Rectal smooth muscle tissue (tissue), 1 donor: ENCODE data around the gene WNT1.

Experiments used
- H3K27ac ChIP-seq: one replicate; pipeline ENCODE4 v1.7.0; 2013; ENCODE audit warnings: low read depth, low read length, inconsistent platforms
- H3K27me3 ChIP-seq: one replicate; pipeline ENCODE4 v1.7.0; 2013; ENCODE audit warnings: low read length; ENCODE audit not compliant: control insufficient read depth, insufficient read depth
- H3K36me3 ChIP-seq: one replicate; pipeline ENCODE4 v1.7.0; 2013; ENCODE audit warnings: low read length; ENCODE audit not compliant: control insufficient read depth, insufficient read depth
- H3K4me1 ChIP-seq: one replicate; pipeline ENCODE4 v1.7.0; 2013; ENCODE audit warnings: low read length; ENCODE audit not compliant: control insufficient read depth, insufficient read depth
- H3K4me3 ChIP-seq: one replicate; pipeline ENCODE4 v1.7.0; 2013; ENCODE audit warnings: low read length
- H3K9ac ChIP-seq: one replicate; pipeline ENCODE4 v1.7.0; 2013; ENCODE audit warnings: low read length

The WNT1 gene

DNA sequence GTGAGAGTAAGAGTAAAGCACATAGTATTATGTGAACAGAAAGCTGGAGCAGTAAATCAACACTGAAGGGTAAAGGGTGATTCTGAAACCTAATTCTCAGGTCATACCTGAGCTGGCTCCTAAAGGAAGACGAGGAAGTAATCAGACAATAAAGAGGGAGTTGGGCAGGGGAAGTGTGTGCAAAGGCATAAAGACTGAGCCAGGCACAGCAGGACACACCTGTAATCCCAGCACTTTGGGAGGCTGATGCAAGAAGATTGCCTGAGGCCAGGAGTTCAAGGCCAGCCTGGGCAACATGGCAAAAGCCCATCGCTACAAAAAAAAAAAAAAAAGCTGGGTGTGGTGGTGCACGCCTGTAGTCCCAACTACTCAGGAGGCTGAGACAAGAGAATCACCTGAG, 30.4 kb upstream of the WNT1 start:
- H3K4me3 ChIP-seq, result no peak overlapping the region
- H3K27me3 ChIP-seq, result no peaks in the 10 kb centered on the region
- H3K36me3 ChIP-seq, result peaks cover 3% of the 10 kb centered on the region
- no peak overlapping the region for H3K9ac ChIP-seq
- no peak overlapping the region for H3K27ac ChIP-seq
- H3K4me1 ChIP-seq, result no peaks in the 10 kb centered on the region

DNA sequence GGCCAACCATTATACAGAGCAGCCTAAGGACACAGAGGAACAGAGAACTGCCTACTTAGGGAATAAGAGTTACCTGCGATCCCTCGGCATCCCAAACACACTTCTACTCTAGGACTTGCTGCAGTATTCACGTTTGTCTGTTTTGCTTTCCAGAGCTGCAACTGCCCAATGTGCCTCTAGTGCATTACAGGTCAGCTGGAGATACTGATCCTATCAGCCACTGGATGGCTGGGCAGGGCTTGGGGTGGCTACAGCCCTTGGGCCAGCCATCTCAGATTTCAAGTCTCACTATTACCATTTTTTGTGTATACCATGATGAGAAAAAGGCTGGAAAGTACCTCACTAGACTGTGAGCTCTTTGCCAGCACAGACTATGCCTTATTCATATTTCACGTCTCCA, 25.4 kb upstream of the WNT1 start:
- Histone ChIP-seq H3K4me1 (peaks cover 5% of the 10 kb centered on the region), H3K36me3 (peaks cover 4% of the 10 kb centered on the region), H3K27ac (no peak overlapping the region), H3K9ac (no peak overlapping the region), H3K27me3 (no peaks in the 10 kb centered on the region), H3K4me3 (no peak overlapping the region)

GRCh38 chr12:48954061-48954460, 24.1 kb upstream of the WNT1 start:
- Histone ChIP-seq H3K9ac (no peak overlapping the region), H3K4me3 (no peak overlapping the region), H3K4me1 (peaks cover 9% of the 10 kb centered on the region), H3K27me3 (no peaks in the 10 kb centered on the region), H3K27ac (no peak overlapping the region), H3K36me3 (peaks cover 4% of the 10 kb centered on the region)

DNA sequence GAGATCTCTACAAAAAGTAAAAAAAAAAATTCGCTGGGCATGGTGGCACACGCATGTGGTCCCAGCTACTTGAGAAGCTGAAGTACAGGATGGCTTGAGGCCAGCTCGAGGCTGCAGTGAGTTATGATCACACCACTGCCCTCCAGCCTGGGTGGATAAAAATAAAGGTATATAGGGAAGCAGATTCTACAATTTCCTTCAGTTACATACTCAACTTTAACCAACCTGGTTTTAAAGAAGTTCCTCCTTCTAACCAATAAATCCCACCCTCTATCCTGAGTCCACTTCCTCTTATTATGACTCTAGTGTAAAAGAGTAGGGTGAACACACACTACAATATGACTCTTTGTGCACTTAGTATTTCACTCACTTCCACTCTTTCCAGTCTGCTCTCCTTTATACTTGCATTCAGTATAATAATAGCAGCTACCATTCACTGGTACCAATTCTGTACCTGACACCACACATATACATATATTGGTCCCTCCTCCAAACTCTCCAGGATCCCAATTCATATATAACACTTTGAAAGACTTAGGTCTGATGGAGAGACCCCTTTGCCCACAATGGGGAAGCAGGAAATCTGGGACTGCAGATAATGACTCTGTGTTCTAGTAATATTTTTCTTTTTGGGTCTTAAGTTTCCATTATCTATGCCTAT, 23.2 kb upstream of the WNT1 start:
- Histone ChIP-seq H3K9ac (no peak overlapping the region), H3K27ac (no peak overlapping the region), H3K4me3 (no peak overlapping the region), H3K27me3 (no peaks in the 10 kb centered on the region), H3K4me1 (peaks cover 9% of the 10 kb centered on the region), H3K36me3 (peaks cover 4% of the 10 kb centered on the region)

DNA sequence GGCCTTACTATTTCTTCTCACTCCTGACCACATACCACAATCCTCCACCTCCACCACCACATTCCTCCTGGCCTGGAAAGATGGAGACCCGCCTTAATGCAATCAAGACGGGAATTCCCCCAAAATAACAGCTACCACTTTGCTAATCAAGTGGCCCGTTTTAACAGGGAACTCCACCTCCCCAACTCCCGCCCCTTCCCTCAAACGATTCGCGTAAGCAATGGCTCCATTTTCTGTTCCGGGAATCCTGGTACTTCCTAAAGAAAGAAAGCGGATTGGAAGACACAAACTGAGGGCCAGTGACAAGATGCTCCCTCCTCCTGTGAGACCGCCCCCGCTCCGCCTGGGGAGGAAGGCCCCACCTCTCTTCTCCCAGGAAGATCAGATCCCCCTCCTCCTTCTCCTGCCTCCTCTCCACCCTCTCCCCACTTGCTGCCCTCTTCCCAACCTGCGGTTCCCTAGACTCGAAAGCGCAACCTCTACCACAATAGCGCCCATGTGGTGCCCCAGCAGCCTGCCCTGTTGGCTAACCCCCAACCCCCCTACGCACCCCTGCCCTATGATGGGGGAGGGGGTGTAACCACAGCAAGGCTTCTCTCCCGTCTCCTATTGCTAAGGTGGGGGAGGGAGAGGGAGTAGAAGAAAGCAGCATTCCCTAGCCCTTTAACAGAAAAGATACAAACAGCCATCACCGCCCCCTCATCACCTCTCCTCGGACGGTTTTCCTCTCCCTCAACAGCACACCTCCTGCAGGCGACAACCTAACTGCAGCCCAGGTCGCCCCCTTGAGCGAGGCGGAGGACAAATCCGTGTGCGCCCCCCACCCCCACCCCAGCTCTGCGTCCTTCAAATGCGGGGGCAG, 21.6 kb upstream of the WNT1 start:
- Histone ChIP-seq H3K36me3 (peaks cover 4% of the 10 kb centered on the region), H3K27ac (peak overlapping the region; percentile 78), H3K9ac (peak overlapping the region; percentile 90), H3K4me1 (peaks cover 9% of the 10 kb centered on the region), H3K4me3 (peak overlapping the region; percentile 96), H3K27me3 (no peaks in the 10 kb centered on the region)

DNA sequence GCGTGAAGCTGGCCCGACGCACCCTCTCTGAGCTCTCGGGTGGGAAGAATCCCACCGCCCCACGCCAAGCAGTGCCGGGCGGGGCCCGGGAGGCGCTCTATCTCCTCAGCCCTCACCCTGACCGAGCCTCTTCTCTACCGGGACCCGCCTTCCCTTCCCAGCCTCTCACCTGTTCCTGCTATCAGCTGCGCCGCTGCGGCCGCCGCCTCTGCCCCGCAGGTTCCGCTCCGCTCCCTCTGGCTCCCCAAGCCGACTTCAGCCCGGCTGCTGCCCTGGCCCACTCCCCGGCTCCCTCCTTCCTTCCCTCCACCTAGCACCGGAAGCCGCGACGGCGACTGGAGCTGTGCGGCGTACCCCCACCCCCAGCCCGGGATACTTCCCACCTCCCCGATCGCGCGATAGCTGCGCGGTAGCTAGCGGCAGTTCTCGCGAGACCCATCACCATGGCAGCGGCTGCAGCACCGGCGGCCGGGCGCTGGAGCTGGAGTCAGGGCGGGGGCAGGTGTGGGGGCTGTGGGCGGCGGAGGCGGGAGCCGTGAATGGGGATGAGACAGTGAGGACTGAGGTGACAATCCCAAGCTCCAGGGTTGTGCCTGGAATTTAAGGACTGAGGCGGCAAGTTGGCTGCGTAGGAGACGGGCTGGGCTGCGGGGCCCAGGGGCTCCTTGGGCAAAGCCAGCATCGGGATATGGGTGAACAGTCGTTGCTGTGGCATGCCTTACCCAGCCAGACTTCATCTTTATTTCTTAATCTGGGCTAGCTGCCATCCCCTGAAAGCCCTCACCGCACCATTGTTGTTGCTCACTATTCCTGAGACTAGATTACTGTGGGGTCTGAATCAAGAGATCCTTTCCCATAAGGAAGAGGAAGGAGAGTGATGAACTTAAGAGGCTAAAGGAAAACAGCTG, 20.7 kb upstream of the WNT1 start, which contains the start of gene ARF3:
Gene ARF3 (minus strand): TSS at position 347 of the 908 bp plus-strand sequence. CDS start 16,392 bp downstream, outside the sequence.
- Histone ChIP-seq H3K9ac (peak within 1 kb of the TSS; percentile 90), H3K4me3 (peak within 1 kb of the TSS; percentile 96), H3K27ac (peak within 1 kb of the TSS; percentile 78), H3K27me3 (no peaks in the 10 kb centered on the region), H3K36me3 (peaks cover 4% of the 10 kb centered on the region), H3K4me1 (peaks cover 9% of the 10 kb centered on the region)

- Histone ChIP-seq H3K36me3 (peaks cover under 1% of the 10 kb centered on the region), H3K4me1 (peaks cover 9% of the 10 kb centered on the region), H3K27me3 (no peaks in the 10 kb centered on the region), H3K4me3 (peak overlapping the region; percentile 96), H3K27ac (peak overlapping the region; percentile 10), H3K9ac (peak overlapping the region; percentile 32)
These were observed 20.1 kb upstream of the WNT1 start for GRCh38 chr12:48958049-48958388.

GRCh38 chr12:48960834-48961233, 17.3 kb upstream of the WNT1 start:
- Histone ChIP-seq H3K4me1 (peaks cover 8% of the 10 kb centered on the region), H3K27me3 (no peaks in the 10 kb centered on the region), H3K9ac (no peak overlapping the region), H3K27ac (no peak overlapping the region), H3K36me3 (no peaks in the 10 kb centered on the region), H3K4me3 (no peak overlapping the region)

- H3K27me3 ChIP-seq, result no peaks in the 10 kb centered on the region
- no peak overlapping the region for H3K4me3 ChIP-seq
- H3K9ac ChIP-seq, result no peak overlapping the region
- no peak overlapping the region for H3K27ac ChIP-seq
- peaks cover 5% of the 10 kb centered on the region for H3K4me1 ChIP-seq
- H3K36me3 ChIP-seq, result no peaks in the 10 kb centered on the region
These were observed 16.8 kb upstream of the WNT1 start for GRCh38 chr12:48961331-48961730.

GRCh38 chr12:48961801-48962200, 16.3 kb upstream of the WNT1 start:
- H3K27me3 ChIP-seq, result no peaks in the 10 kb centered on the region

DNA sequence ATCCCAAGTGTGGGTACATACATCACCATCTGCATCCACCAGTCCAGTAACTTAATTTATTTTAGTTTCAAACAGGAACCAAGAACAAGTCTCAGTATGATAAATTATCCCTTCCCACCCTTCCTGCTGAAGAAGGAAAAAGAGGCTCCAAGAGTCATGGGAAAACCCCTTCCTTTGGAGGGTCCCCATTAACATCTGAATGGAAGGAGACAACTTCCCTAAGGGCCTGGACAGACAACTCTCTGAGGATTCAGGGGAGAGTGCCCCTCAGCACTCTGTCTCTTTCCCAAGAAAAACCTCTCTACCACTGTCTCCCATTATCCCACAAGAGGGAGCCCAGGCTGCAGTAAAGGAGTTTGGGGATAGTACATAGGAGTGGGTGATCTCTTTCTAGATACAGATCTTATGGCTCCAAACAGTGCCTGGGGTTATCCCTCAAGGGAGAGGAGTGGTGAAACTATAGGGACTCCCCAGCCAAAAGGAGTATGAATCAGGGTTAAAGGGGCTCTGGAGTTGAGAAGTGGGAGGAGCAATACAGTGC, 12.8 kb upstream of the WNT1 start:
- no peaks in the 10 kb centered on the region for H3K36me3 ChIP-seq
- H3K27ac ChIP-seq, result no peak overlapping the region
- peaks cover 3% of the 10 kb centered on the region for H3K27me3 ChIP-seq
- no peaks in the 10 kb centered on the region for H3K4me1 ChIP-seq
- H3K9ac ChIP-seq, result no peak overlapping the region
- H3K4me3 ChIP-seq, result no peak overlapping the region

More at GRCh38 chr12:48961801-48962200, 16.3 kb upstream of the WNT1 start:
- Histone ChIP-seq H3K4me3 (no peak overlapping the region), H3K27ac (no peak overlapping the region), H3K36me3 (no peaks in the 10 kb centered on the region), H3K9ac (no peak overlapping the region), H3K4me1 (peaks cover 5% of the 10 kb centered on the region)
